GM12878 (cell line): ENCODE measurements around the gene ANK3. TPM values are rescaled to one million over a fixed set of nuclear protein-coding genes. Genes with fewer than 3 reads are reported as not detected.

Experiments used
- ATAC-seq: fragments of 200-7000 bp; cut with Tn5 transposase; 3 replicates; pipeline ENCODE4 v1.9.1; 2020; ENCODE audit warnings: mild to moderate bottlenecking, moderate library complexity
- BruUV-seq: library from RNA; stranded (reverse); fragments of 400-500 nt; replicated peaks from 2 replicates; lab custom pipeline; 2021; lab: Mats Ljungman, UMichigan
- CTCF ChIA-PET: fragments of 300-600 bp; sonication (Branson Sonifier 250); formaldehyde crosslinking; extraction: SDS; loops from one replicate; lab custom pipeline; 2021; ENCODE audit warnings: inconsistent platforms; lab: Yijun Ruan, JAX
- POLR2A ChIA-PET: fragments of 350-600 bp; formaldehyde crosslinking; extraction: SDS; loops from one replicate; lab custom pipeline; 2021; ENCODE audit warnings: inconsistent platforms; lab: Charles Lee
- RAD21 ChIA-PET: fragments of 300-600 bp; sonication (Branson Sonifier 250); formaldehyde crosslinking; loops from one replicate; lab custom pipeline; 2023; ENCODE audit warnings: antibody characterized with exemption; ENCODE audit not compliant: unreplicated experiment; lab: Charles Lee
- SMC1A ChIA-PET: fragments of 300-600 bp; sonication (Branson Sonifier 250); formaldehyde crosslinking; loops from one replicate; lab custom pipeline; 2023; ENCODE audit not compliant: unreplicated experiment, uncharacterized antibody; lab: Charles Lee
- DNase-seq: peaks from one replicate; pipeline ENCODE4 v3.0.0-alpha.2; 2011; ENCODE audit warnings: low read depth, low spot score
- FAIRE-seq: peaks from 3 replicates; lab custom pipeline; 2011; peaks lifted over from hg19 to GRCh38; lab: Jason Lieb, UNC
- H2AFZ ChIP-seq: 2 replicates; pipeline ENCODE4 v1.6.0; 2011; ENCODE audit warnings: low read depth, low read length, control low read depth; ENCODE audit not compliant: control insufficient read depth
- H3K27ac ChIP-seq: 2 replicates; pipeline ENCODE4 v1.5.1; 2011; ENCODE audit warnings: control low read depth; ENCODE audit not compliant: control insufficient read depth, insufficient read depth
- H3K27me3 ChIP-seq, 2 experiments: replicated peaks in 1 of 2; 2 replicates each; pipeline versions ENCODE4 v1.6.0 to v1.6.1; 2011; ENCODE audit warnings: low read length in 1 of 2; ENCODE audit not compliant: control insufficient read depth in 2 of 2, insufficient read depth in 2 of 2
- H3K36me3 ChIP-seq, 2 experiments: 2 replicates each; pipeline ENCODE4 v1.5.1; 2011; ENCODE audit warnings: low read length in 1 of 2; ENCODE audit not compliant: control insufficient read depth in 2 of 2, insufficient read depth in 2 of 2
- H3K4me1 ChIP-seq: 2 replicates; pipeline ENCODE4 v1.6.1; 2011; ENCODE audit warnings: mild to moderate bottlenecking, low read length, moderate library complexity, mixed read lengths; ENCODE audit not compliant: control insufficient read depth, insufficient read depth
- H3K4me2 ChIP-seq: 2 replicates; pipeline ENCODE4 v1.6.0; 2011; ENCODE audit warnings: control low read depth; ENCODE audit not compliant: control insufficient read depth, insufficient read depth
- H3K4me3 ChIP-seq: fragments of 200-600 bp; sonication (generic); 2 replicates; pipeline ENCODE4 v1.5.1; 2016
- H3K79me2 ChIP-seq: 2 replicates; pipeline ENCODE4 v1.6.0; 2011; ENCODE audit warnings: low read length; ENCODE audit not compliant: control insufficient read depth, insufficient read depth
- H3K9ac ChIP-seq: 2 replicates; pipeline ENCODE4 v1.8.0; 2011; ENCODE audit warnings: low read length, control low read depth, mixed read lengths; ENCODE audit not compliant: control insufficient read depth, insufficient read depth
- H3K9me3 ChIP-seq: replicated peaks from 3 replicates; pipeline ENCODE4 v1.5.1; 2011; ENCODE audit warnings: mild to moderate bottlenecking, low read length; ENCODE audit not compliant: control insufficient read depth, insufficient read depth
- H4K20me1 ChIP-seq: 2 replicates; pipeline ENCODE4 v1.6.0; 2011; ENCODE audit not compliant: control insufficient read depth, insufficient read depth
- ATF2 ChIP-seq: IDR thresholded peaks from 2 replicates; pipeline ENCODE4 v1.6.1; 2012; ENCODE audit warnings: low read length, inconsistent platforms
- BHLHE40 ChIP-seq, 2 experiments: fragments of 450-650 bp in 1 of 2; IDR thresholded peaks; 2 replicates each; pipeline ENCODE4 v1.6.1; 2011 to 2017; ENCODE audit warnings: low read depth in 2 of 2, borderline replicate concordance in 1 of 2, improper control_type of control experiment in 1 of 2, low read length in 1 of 2, mild to moderate bottlenecking in 1 of 2
- CEBPB ChIP-seq, 2 experiments: fragments of 150-350 bp in 1 of 2; IDR thresholded peaks; 2 replicates each; pipeline ENCODE4 v1.6.1; 2012 to 2014; ENCODE audit warnings: low read depth in 2 of 2, low read length in 2 of 2, borderline replicate concordance in 1 of 2, inconsistent platforms in 1 of 2
- CREM ChIP-seq: IDR thresholded peaks from 2 replicates; pipeline ENCODE4 v1.6.1; 2014; ENCODE audit warnings: antibody characterized with exemption, low read depth
- ETV6 ChIP-seq, 2 experiments: fragments of 450-650 bp in 1 of 2; IDR thresholded peaks in 1 of 2; conservative IDR thresholded peaks in 1 of 2; 2 replicates each; pipeline ENCODE4 v1.6.1; 2014; ENCODE audit warnings: antibody characterized with exemption in 1 of 2, borderline replicate concordance in 1 of 2, low read depth in 1 of 2, mild to moderate bottlenecking in 1 of 2, moderate library complexity in 1 of 2
- GATAD2B ChIP-seq: fragments of 450-650 bp; conservative IDR thresholded peaks from 2 replicates; pipeline ENCODE4 v1.6.1; 2017; ENCODE audit warnings: low read depth, mild to moderate bottlenecking, moderate library complexity
- JUNB ChIP-seq: IDR thresholded peaks from 2 replicates; pipeline ENCODE4 v1.6.1; 2016; ENCODE audit warnings: antibody characterized with exemption, mild to moderate bottlenecking
- JUND ChIP-seq: IDR thresholded peaks from 2 replicates; pipeline ENCODE4 v1.6.1; 2012; ENCODE audit warnings: low read depth, mild to moderate bottlenecking, low read length, improper control_type of control experiment, moderate library complexity
- MTA2 ChIP-seq: fragments of 450-650 bp; IDR thresholded peaks from 2 replicates; pipeline ENCODE4 v1.6.1; 2016; ENCODE audit warnings: low read depth, mild to moderate bottlenecking, moderate library complexity
- NKRF ChIP-seq: fragments of 450-650 bp; conservative IDR thresholded peaks from 2 replicates; pipeline ENCODE4 v1.6.1; 2017; ENCODE audit warnings: mild to moderate bottlenecking, moderate library complexity
- NR2C2 ChIP-seq: IDR thresholded peaks from 2 replicates; pipeline ENCODE4 v1.6.1; 2011; ENCODE audit warnings: borderline replicate concordance, low read depth; ENCODE audit not compliant: control insufficient read depth, insufficient read length
- PBX3 ChIP-seq: IDR thresholded peaks from 2 replicates; pipeline ENCODE4 v1.6.1; 2011; ENCODE audit warnings: mild to moderate bottlenecking, low read depth, low read length, moderate library complexity; ENCODE audit not compliant: insufficient replicate concordance
- PKNOX1 ChIP-seq: fragments of 450-650 bp; IDR thresholded peaks from 2 replicates; pipeline ENCODE4 v1.6.1; 2016; ENCODE audit warnings: mild to moderate bottlenecking
- ZNF24 ChIP-seq: fragments of 450-650 bp; IDR thresholded peaks from 2 replicates; pipeline ENCODE4 v1.6.1; 2017; ENCODE audit warnings: antibody characterized with exemption, mild to moderate bottlenecking
- WGBS: methylation state at CpG from one replicate; pipeline ENCODE4 v1.1.6; 2016; ENCODE audit warnings: low lambda C conversion rate; ENCODE audit not compliant: insufficient replicate concordance, insufficient coverage; ENCODE audit errors: missing lambda C conversion rate; 5-methylcytosine and 5-hydroxymethylcytosine counted together
- in situ Hi-C: fragments of 300-500 bp; cut with MboI; formaldehyde crosslinking; loops from 9 replicates; pipeline ENCODE4 v1.14.3; 2018; ENCODE audit warnings: mixed read lengths
- intact Hi-C: fragments of 100-400 bp; cut with micrococcal nuclease; formaldehyde crosslinking; loops from one replicate; pipeline ENCODE4 v1.14.2; 2022; ENCODE audit not compliant: unreplicated experiment
- polyA plus RNA-seq, 11 experiments: library from polyadenylated mRNA; depleted of rRNA in 4 of 11; unstranded in 6 of 11; stranded (reverse) in 5 of 11; fragments of >200 nt; fragmentation: Nextera tagmentation in 4 of 11; fragmentation: Illumina TruSeq in 1 of 11; extraction: Ambion mirVana in 4 of 11; extraction: Trizol in 1 of 11; gene quantifications; 1 replicate in 1 of 11; 2 replicates in 10 of 11; pipeline versions ENCODE4 v1.2.1 to v1.2.3, GENCODE V29; 2011 to 2016; ENCODE audit warnings: inconsistent platforms in 2 of 11, missing spikeins in 2 of 11, low read depth in 1 of 11
- total RNA-seq, 4 experiments: library from RNA; depleted of rRNA in 3 of 4; stranded (reverse); fragments of >200 nt in 3 of 4; fragmentation: Illumina TruSeq in 1 of 4; extraction: Trizol in 1 of 4; gene quantifications; 2 replicates each; pipeline versions ENCODE4 v1.2.1 to v1.2.3, GENCODE V29; 2013 to 2021

Gene ANK3
- total and polyA plus RNA-seq, 10 of the 15 experiments (the other 5 are each of a cell fraction or from before 2014, with no cell fraction given): 0.06 to 0.82 (median 0.20) TPM; not detected in 2

GRCh38 chr10:60422809-60423208, 33.1 kb upstream of the ANK3 start (continued):
- TF ChIP-seq NKRF: no peak
- no peak for TF ChIP-seq PKNOX1
- no peak for TF ChIP-seq JUNB
- no peak for TF ChIP-seq NR2C2

GRCh38 chr10:60420991-60421894, 31.6 kb upstream of the ANK3 start:
- in situ Hi-C loops: no loop called here
- Histone ChIP-seq H3K4me1 (no peaks in the 10 kb centered on the region), H3K4me3 (no peak overlapping the region), H3K9me3 (no peaks in the 10 kb centered on the region), H3K36me3 (no peaks in the 10 kb centered on the region), H3K4me2 (no peak overlapping the region), H3K27me3 (no peaks in the 10 kb centered on the region), H3K9ac (no peak overlapping the region), H3K27ac (no peak overlapping the region), H3K79me2 (no peaks in the 10 kb centered on the region), H2AFZ (no peak overlapping the region)
- ChIA-PET CTCF (interaction anchor here (1.2 kb wide), 1 partner anchor 9 kb away, joined by 7 read pairs; no protein-coding TSS in a partner anchor), POLR2A (no interaction called here), RAD21 (no interaction called here)
- intact Hi-C loops: no loop called here
- FAIRE-seq: no peak
- BruUV-seq: no TSS peak
- no peak for DNase-seq
- no peak for ATAC-seq
- WGBS: 64% methylated on average over 4 of the region's 5 CpGs
- TF ChIP-seq ZNF24: no peak
- TF ChIP-seq PBX3: no peak
- TF ChIP-seq CEBPB (IDR thresholded peaks at IDR 0.05; ENCODE audit: borderline replicate concordance in 1 of 2, low read depth in 2 of 2, low read length in 2 of 2): no peak
- TF ChIP-seq ETV6 (conservative IDR thresholded peaks at IDR 0.05 in 1 of 2, IDR thresholded peaks at IDR 0.05 in 1 of 2; ENCODE audit: borderline replicate concordance in 1 of 2, low read depth in 1 of 2): no peak
- no peak for TF ChIP-seq GATAD2B
- no peak for TF ChIP-seq ATF2
- TF ChIP-seq BHLHE40 (IDR thresholded peaks at IDR 0.05; ENCODE audit: borderline replicate concordance in 1 of 2, low read depth in 2 of 2, low read length in 1 of 2): no peak
- no peak for TF ChIP-seq CREM
- TF ChIP-seq JUND: no peak
- no peak for TF ChIP-seq MTA2
- TF ChIP-seq, all 136 proteins: peak for 0
- SMC1A ChIA-PET: no interaction called here
- no peaks in the 10 kb centered on the region for H4K20me1 ChIP-seq
